Measurements from ENCODE around the gene ZNF180.
"Not testable (repeated sequence)": the region's sequence is repeated elsewhere in the genome, so short reads cannot be mapped to it uniquely, and the experiment has no call there.

The ZNF180 gene

GRCh38 chr19:44496711-44497110, 3.6 kb downstream of the ZNF180 start:
- peaks cover 60% of the 10 kb centered on the region for H3K36me3 ChIP-seq (ENCODE audit: insufficient read depth, low read length)

DNA sequence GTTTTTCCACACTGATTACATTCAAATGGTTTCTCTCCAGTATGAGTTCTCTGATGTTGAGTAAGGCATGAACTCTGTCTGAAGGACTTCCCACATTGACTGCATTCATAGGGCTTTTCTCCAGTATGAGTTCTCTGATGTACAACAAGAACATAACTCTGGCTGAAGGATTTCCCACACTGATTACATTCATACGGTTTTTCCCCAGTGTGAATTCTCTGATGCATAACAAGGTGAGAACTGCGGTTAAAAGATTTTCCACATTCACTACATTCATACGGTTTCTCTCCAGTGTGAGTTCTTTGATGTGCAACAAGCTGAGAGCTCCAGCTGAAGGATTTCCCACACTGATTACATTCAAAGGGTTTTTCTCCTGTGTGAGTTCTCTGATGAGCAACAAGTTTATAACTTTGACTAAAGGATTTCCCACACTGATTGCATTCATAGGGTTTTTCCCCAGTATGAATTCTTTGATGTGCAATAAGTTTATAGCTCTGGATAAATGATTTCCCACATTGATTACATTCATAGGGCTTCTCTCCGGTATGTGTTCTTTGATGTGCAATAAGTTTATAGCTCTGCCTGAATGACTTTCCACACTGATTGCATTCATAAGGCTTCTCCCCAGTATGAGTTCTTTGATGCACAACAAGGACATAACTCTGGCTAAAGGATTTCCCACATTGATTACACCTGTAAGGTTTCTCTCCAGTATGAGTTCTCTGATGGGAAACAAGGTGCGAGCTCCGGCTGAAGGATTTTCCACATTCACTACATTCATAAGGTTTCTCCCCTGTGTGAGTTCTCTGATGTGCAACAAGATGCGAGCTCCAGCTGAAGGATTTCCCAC, 23.5 kb downstream of the ZNF180 start:
- Histone ChIP-seq H3K36me3 (ENCODE audit: insufficient read depth, low read length) (peaks cover 73% of the 10 kb centered on the region), H3K4me1 (ENCODE audit: insufficient read depth, low read length) (no peaks in the 10 kb centered on the region), H3K9ac (ENCODE audit: low read depth, low read length) (no peak overlapping the region), H3K27ac (ENCODE audit: low read depth, low read length) (no peak overlapping the region), H3K9me3 (ENCODE audit: insufficient read depth, low read depth, low read length) (peaks cover 87% of the 10 kb centered on the region), H3K4me3 (ENCODE audit: low read length) (peak overlapping the region; percentile 41; the same call in 1 of the 2 replicates), H3K27me3 (ENCODE audit: insufficient read depth, low read length) (no peaks in the 10 kb centered on the region)
- 96% methylated on average over 6 of the region's 7 CpGs for WGBS

More at GRCh38 chr19:44496711-44497110, 3.6 kb downstream of the ZNF180 start:
- no peak overlapping the region for H3K9ac ChIP-seq (ENCODE audit: low read depth, low read length)
- H3K27me3 ChIP-seq (ENCODE audit: insufficient read depth, low read length): no peaks in the 10 kb centered on the region
- no peak overlapping the region for H3K4me3 ChIP-seq (ENCODE audit: low read length)
- H3K4me1 ChIP-seq (ENCODE audit: insufficient read depth, low read length): peaks cover 6% of the 10 kb centered on the region; the same call in 1 of the 2 replicates
- no peak overlapping the region for H3K27ac ChIP-seq (ENCODE audit: low read depth, low read length)
- 100% methylated on average over 1 of the region's 1 CpG for WGBS
- peaks cover 69% of the 10 kb centered on the region for H3K9me3 ChIP-seq (ENCODE audit: insufficient read depth, low read depth, low read length)

DNA sequence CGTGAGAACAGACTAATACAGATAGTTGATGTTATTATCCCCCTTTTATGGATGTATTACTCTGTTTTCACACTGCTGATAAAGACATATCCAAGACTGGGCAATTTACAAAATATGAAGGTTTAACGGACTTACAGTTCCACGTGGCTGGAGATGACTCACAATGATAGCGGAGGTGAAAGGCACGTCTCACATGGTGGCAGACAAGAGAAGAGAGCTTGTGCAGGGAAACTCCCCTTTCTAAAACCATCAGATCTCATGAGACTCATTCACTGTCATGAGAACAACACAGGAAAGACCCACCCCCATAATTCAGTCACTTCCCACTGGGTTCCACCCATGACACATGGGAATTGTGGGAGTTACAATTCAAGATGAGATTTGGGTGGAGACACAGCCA, 31.6 kb downstream of the ZNF180 start:
- H3K27ac ChIP-seq (ENCODE audit: low read depth, low read length); H3K36me3 ChIP-seq (ENCODE audit: insufficient read depth, low read length); H3K4me3 ChIP-seq (ENCODE audit: low read length); H3K9ac ChIP-seq (ENCODE audit: low read depth, low read length); H3K4me1 ChIP-seq (ENCODE audit: insufficient read depth, low read length); H3K27me3 ChIP-seq (ENCODE audit: insufficient read depth, low read length): not testable (repeated sequence)
- H3K9me3 ChIP-seq (ENCODE audit: insufficient read depth, low read depth, low read length): peaks cover 60% of the 10 kb centered on the region
- WGBS: 66% methylated on average over 4 of the region's 5 CpGs

- not testable (repeated sequence) for H3K4me3 ChIP-seq (ENCODE audit: low read length); H3K27ac ChIP-seq (ENCODE audit: low read depth, low read length); H3K4me1 ChIP-seq (ENCODE audit: insufficient read depth, low read length); H3K27me3 ChIP-seq (ENCODE audit: insufficient read depth, low read length); H3K9ac ChIP-seq (ENCODE audit: low read depth, low read length); H3K36me3 ChIP-seq (ENCODE audit: insufficient read depth, low read length)
- peaks cover 43% of the 10 kb centered on the region for H3K9me3 ChIP-seq (ENCODE audit: insufficient read depth, low read depth, low read length)
- WGBS: 52% methylated on average over 3 of the region's 3 CpGs
Observed at GRCh38 chr19:44462600-44463286, 37.6 kb downstream of the ZNF180 start.

DNA sequence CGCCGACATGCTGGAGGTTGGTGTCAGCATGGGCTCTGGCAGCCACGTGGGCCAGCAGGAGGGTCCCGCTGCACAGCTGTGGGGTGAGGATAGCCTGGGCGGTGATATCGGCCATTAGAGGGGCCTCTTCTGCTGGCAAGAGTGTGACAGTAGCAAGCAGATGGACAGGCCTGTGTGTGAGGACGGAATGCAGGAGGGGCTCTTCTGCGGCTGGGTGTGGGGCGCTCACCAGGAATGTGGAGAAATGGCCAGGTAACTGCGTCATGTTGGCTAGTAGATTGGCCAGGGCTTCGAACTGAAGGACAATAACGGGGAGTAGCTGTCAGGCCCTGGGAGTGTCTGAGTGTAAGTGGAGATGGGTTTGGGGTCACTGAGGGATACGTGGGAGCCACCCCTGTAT, 44.3 kb downstream of the ZNF180 start:
- H3K36me3 ChIP-seq (ENCODE audit: insufficient read depth, low read length); H3K27me3 ChIP-seq (ENCODE audit: insufficient read depth, low read length); H3K4me3 ChIP-seq (ENCODE audit: low read length); H3K9ac ChIP-seq (ENCODE audit: low read depth, low read length); H3K27ac ChIP-seq (ENCODE audit: low read depth, low read length); H3K4me1 ChIP-seq (ENCODE audit: insufficient read depth, low read length): not testable (repeated sequence)
- 90% methylated on average over 2 of the region's 13 CpGs for WGBS
- peaks cover 46% of the 10 kb centered on the region for H3K9me3 ChIP-seq (ENCODE audit: insufficient read depth, low read depth, low read length)

GRCh38 chr19:44455100-44455499, 45.2 kb downstream of the ZNF180 start:
- no peak overlapping the region for H3K27ac ChIP-seq (ENCODE audit: low read depth, low read length)

DNA sequence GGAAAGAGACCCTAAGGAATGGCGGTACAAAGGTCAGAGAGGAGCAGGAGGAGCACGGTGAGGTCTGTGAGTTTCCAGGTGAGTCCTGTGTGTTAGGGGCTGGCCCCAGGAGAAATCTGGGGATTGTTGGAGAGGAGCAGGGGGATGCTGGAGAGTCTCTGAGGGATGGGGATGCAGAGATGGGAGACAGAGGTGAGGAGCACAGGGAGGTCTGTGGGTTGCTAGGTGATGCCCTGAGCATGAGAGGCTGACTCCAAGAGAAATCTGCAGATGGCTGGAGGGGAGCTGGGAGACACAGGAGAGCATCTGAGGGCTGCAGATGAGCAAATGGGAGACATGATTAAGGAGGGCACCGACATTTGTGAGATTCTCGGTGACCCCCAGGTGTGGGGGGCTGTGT, 48.0 kb downstream of the ZNF180 start:
- WGBS: 87% methylated on average over 4 of the region's 4 CpGs

More at GRCh38 chr19:44455100-44455499, 45.2 kb downstream of the ZNF180 start:
- H3K27me3 ChIP-seq (ENCODE audit: insufficient read depth, low read length): no peaks in the 10 kb centered on the region
- 91% methylated on average over 3 of the region's 4 CpGs for WGBS
- no peak overlapping the region for H3K9ac ChIP-seq (ENCODE audit: low read depth, low read length)
- H3K36me3 ChIP-seq (ENCODE audit: insufficient read depth, low read length): no peaks in the 10 kb centered on the region
- peaks cover 49% of the 10 kb centered on the region for H3K9me3 ChIP-seq (ENCODE audit: insufficient read depth, low read depth, low read length)
- no peaks in the 10 kb centered on the region for H3K4me1 ChIP-seq (ENCODE audit: insufficient read depth, low read length)
- no peak overlapping the region for H3K4me3 ChIP-seq (ENCODE audit: low read length)

DNA sequence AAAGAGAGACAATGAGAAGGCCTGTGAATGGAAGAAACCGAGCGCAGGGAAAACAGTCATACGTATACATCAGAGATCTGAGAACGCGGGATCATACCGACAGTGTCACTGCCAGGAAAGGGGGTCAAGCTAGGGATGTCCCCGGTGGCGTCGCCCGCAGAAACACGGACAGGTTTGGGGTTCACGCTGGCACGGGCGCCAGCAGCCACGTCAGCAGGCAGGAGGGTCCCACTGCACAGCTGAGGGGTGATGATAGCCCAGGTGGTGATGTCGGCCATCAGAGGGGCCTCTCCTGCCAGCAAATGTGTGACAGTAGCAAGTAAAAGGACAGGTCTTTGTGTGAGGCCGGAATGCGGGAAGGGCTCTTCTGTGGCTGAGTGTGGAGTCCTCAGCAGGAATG, 48.6 kb downstream of the ZNF180 start:
- no peak overlapping the region for H3K4me3 ChIP-seq (ENCODE audit: low read length)
- H3K4me1 ChIP-seq (ENCODE audit: insufficient read depth, low read length): no peaks in the 10 kb centered on the region
- no peak overlapping the region for H3K27ac ChIP-seq (ENCODE audit: low read depth, low read length)
- H3K9me3 ChIP-seq (ENCODE audit: insufficient read depth, low read depth, low read length): peaks cover 58% of the 10 kb centered on the region
- H3K36me3 ChIP-seq (ENCODE audit: insufficient read depth, low read length): peaks cover 2% of the 10 kb centered on the region; the same call in 1 of the 2 replicates
- no peaks in the 10 kb centered on the region for H3K27me3 ChIP-seq (ENCODE audit: insufficient read depth, low read length)
- H3K9ac ChIP-seq (ENCODE audit: low read depth, low read length): no peak overlapping the region
- WGBS: 92% methylated on average over 18 of the region's 18 CpGs

More for the DNA sequence above, 48.0 kb downstream of the ZNF180 start:
- Histone ChIP-seq H3K9me3 (ENCODE audit: insufficient read depth, low read depth, low read length) (peaks cover 58% of the 10 kb centered on the region), H3K27ac (ENCODE audit: low read depth, low read length) (no peak overlapping the region), H3K9ac (ENCODE audit: low read depth, low read length) (no peak overlapping the region), H3K27me3 (ENCODE audit: insufficient read depth, low read length) (no peaks in the 10 kb centered on the region), H3K4me3 (ENCODE audit: low read length) (no peak overlapping the region), H3K4me1 (ENCODE audit: insufficient read depth, low read length) (no peaks in the 10 kb centered on the region), H3K36me3 (ENCODE audit: insufficient read depth, low read length) (no peaks in the 10 kb centered on the region)

GRCh38 chr19:44447916-44448674, 52.2 kb downstream of the ZNF180 start, which contains the start of gene ZNF229:
Gene ZNF229 (minus strand): TSS chr19:44448472. CDS start chr19:44442847, 5,625 bp downstream.
- Histone ChIP-seq H3K9ac (ENCODE audit: low read depth, low read length) (peak within 1 kb of the TSS; percentile 66), H3K27ac (ENCODE audit: low read depth, low read length) (no peak within 1 kb of the TSS), H3K4me1 (ENCODE audit: insufficient read depth, low read length) (no peaks in the 10 kb centered on the region), H3K27me3 (ENCODE audit: insufficient read depth, low read length) (no peaks in the 10 kb centered on the region), H3K9me3 (ENCODE audit: insufficient read depth, low read depth, low read length) (peaks cover 45% of the 10 kb centered on the region), H3K4me3 (ENCODE audit: low read length) (peak within 1 kb of the TSS; percentile 77), H3K36me3 (ENCODE audit: insufficient read depth, low read length) (peaks cover 26% of the 10 kb centered on the region; the same call in 1 of the 2 replicates)
- WGBS: 33% methylated on average over 45 of the region's 45 CpGs

DNA sequence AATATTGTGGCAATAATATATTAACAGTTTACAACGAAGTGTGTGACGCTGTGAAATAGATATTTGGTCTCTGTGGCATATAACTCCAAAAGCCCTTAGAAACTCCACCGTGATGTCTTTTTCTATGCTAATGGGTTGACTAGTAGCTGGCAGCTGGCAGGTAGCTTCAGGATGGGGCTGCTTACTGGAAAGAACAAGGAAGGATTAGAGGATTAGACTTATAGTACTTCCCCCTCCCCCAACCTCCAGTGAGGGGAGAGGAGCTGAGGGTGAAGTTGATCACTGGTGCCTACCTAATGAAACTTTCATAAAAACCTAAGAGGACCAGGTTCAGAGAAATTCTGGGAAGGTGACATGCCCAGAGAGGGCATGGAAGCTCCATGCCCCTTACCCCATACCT, 61.9 kb downstream of the ZNF180 start:
- H3K9ac ChIP-seq (ENCODE audit: low read depth, low read length): no peak overlapping the region
- no peak overlapping the region for H3K4me3 ChIP-seq (ENCODE audit: low read length)
- WGBS: 92% methylated on average over 3 of the region's 3 CpGs
- H3K4me1 ChIP-seq (ENCODE audit: insufficient read depth, low read length): no peaks in the 10 kb centered on the region
- peaks cover 34% of the 10 kb centered on the region for H3K9me3 ChIP-seq (ENCODE audit: insufficient read depth, low read depth, low read length)
- no peak overlapping the region for H3K27ac ChIP-seq (ENCODE audit: low read depth, low read length)
- no peaks in the 10 kb centered on the region for H3K27me3 ChIP-seq (ENCODE audit: insufficient read depth, low read length)
- H3K36me3 ChIP-seq (ENCODE audit: insufficient read depth, low read length): peaks cover 45% of the 10 kb centered on the region

- no peak overlapping the region for H3K27ac ChIP-seq (ENCODE audit: low read depth, low read length)
- WGBS: 95% methylated on average over 2 of the region's 2 CpGs
- no peaks in the 10 kb centered on the region for H3K27me3 ChIP-seq (ENCODE audit: insufficient read depth, low read length)
- peaks cover 59% of the 10 kb centered on the region for H3K9me3 ChIP-seq (ENCODE audit: insufficient read depth, low read depth, low read length)
- H3K36me3 ChIP-seq (ENCODE audit: insufficient read depth, low read length): peaks cover 45% of the 10 kb centered on the region
- no peak overlapping the region for H3K9ac ChIP-seq (ENCODE audit: low read depth, low read length)
- no peaks in the 10 kb centered on the region for H3K4me1 ChIP-seq (ENCODE audit: insufficient read depth, low read length)
- no peak overlapping the region for H3K4me3 ChIP-seq (ENCODE audit: low read length)
Observed at GRCh38 chr19:44435441-44435840, 64.9 kb downstream of the ZNF180 start.

All from HUES64 (cell line).